Stimulated activated CD8-positive, alpha-beta memory T cell treated with anti-CD3 and anti-CD28 coated beads, Interleukin-12 subunit alpha, Interleukin-12 subunit beta, amount 100 ng/mL, for 1 hour (primary cell): ENCODE measurements around the gene BTBD2.

Experiments used
- DNase-seq: peaks from one replicate; pipeline ENCODE4 v3.0.0-alpha.2; 2020; ENCODE audit warnings: low read depth

BTBD2 gene

GRCh38 chr19:2015608-2015950 lies at the start of gene BTBD2:
Gene BTBD2 (minus strand): TSS chr19:2015714. CDS start chr19:2015703, 11 bp downstream.
- DNase-seq, result peak; percentile 26

- DNase-seq, result no peak
Measured at GRCh38 chr19:2064788-2065524, 49.4 kb upstream of the BTBD2 start.

- DNase-seq, result no peak
Measured at GRCh38 chr19:2064395-2064787, 48.9 kb upstream of the BTBD2 start.

GRCh38 chr19:2063824-2064223 lies 48.3 kb upstream of the BTBD2 start:
- no peak for DNase-seq

- no peak for DNase-seq
Measured at GRCh38 chr19:2062770-2063169, 47.3 kb upstream of the BTBD2 start.

GRCh38 chr19:2062389-2062729 lies 46.8 kb upstream of the BTBD2 start:
- no peak for DNase-seq

- DNase-seq, result peak; percentile 100
Measured at GRCh38 chr19:2061495-2062388, 46.2 kb upstream of the BTBD2 start.

- no peak for DNase-seq
Measured at GRCh38 chr19:2060884-2061494, 45.5 kb upstream of the BTBD2 start.

- DNase-seq, result no peak
Measured at GRCh38 chr19:2059422-2060201, 44.1 kb upstream of the BTBD2 start.

- DNase-seq, result no peak
Measured at GRCh38 chr19:2058570-2059421, 43.3 kb upstream of the BTBD2 start.

GRCh38 chr19:2057484-2058469 lies 42.3 kb upstream of the BTBD2 start:
- no peak for DNase-seq

- no peak for DNase-seq
Measured at GRCh38 chr19:2056837-2057192, 41.3 kb upstream of the BTBD2 start.

- DNase-seq, result no peak
Measured at GRCh38 chr19:2055931-2056836, 40.7 kb upstream of the BTBD2 start.

GRCh38 chr19:2054763-2055162 lies 39.2 kb upstream of the BTBD2 start:
- no peak for DNase-seq

GRCh38 chr19:2053601-2054389 lies 38.3 kb upstream of the BTBD2 start:
- DNase-seq, result no peak

GRCh38 chr19:2051773-2052704 lies 36.5 kb upstream of the BTBD2 start:
- DNase-seq, result no peak
